NB4 (cell line): ENCODE measurements around the gene HSPA1L.
"Not testable (repeated sequence)": the region's sequence is repeated elsewhere in the genome, so short reads cannot be mapped to it uniquely, and the experiment has no call there.

ENCODE experiments used
- DNase-seq: peaks from one replicate; pipeline ENCODE4 v3.0.0; 2010; ENCODE audit warnings: low read depth
- H3K4me3 ChIP-seq: one replicate; pipeline ENCODE4 v1.5.1; 2011; ENCODE audit warnings: mild to moderate bottlenecking, low read depth, low read length, moderate library complexity
- CTCF ChIP-seq: IDR thresholded peaks from one replicate; pipeline ENCODE4 v1.5.1; 2012; ENCODE audit warnings: low read depth, low read length
- MAX ChIP-seq: IDR thresholded peaks from 2 replicates; pipeline ENCODE4 v1.6.1; 2011; ENCODE audit warnings: low read depth, low read length
- MYC ChIP-seq: IDR thresholded peaks from 2 replicates; pipeline ENCODE4 v1.6.1; 2011; ENCODE audit warnings: low read depth, low read length
- POLR2A ChIP-seq: IDR thresholded peaks from 2 replicates; pipeline ENCODE4 v1.6.1; 2011; ENCODE audit warnings: mild to moderate bottlenecking; ENCODE audit not compliant: insufficient read length; ENCODE audit errors: extremely low read depth

The HSPA1L gene

GRCh38 chr6:31847276-31847978 lies 32.3 kb upstream of the HSPA1L start:
- no peak overlapping the region for H3K4me3 ChIP-seq
- TF ChIP-seq MYC (no peak), MAX (no peak), POLR2A (no peak)

GRCh38 chr6:31844507-31844906 lies 29.4 kb upstream of the HSPA1L start:
- no peak for DNase-seq
- TF ChIP-seq POLR2A, result no peak
- TF ChIP-seq MAX, result no peak
- TF ChIP-seq CTCF, result no peak
- no peak for TF ChIP-seq MYC
- no peak overlapping the region for H3K4me3 ChIP-seq

More at GRCh38 chr6:31847276-31847978, 32.3 kb upstream of the HSPA1L start:
- DNase-seq, result no peak

- DNase-seq, result peak; percentile 41
- TF ChIP-seq MAX (no peak), POLR2A (no peak), CTCF (no peak), MYC (no peak)
- H3K4me3 ChIP-seq, result no peak overlapping the region
These were observed 27.0 kb upstream of the HSPA1L start for GRCh38 chr6:31842053-31842452.

GRCh38 chr6:31839779-31840126 lies 24.7 kb upstream of the HSPA1L start:
- not testable (repeated sequence) for DNase-seq, H3K4me3 ChIP-seq

GRCh38 chr6:31838968-31839367 lies 23.9 kb upstream of the HSPA1L start:
- no peak for TF ChIP-seq CTCF
- TF ChIP-seq MYC, result no peak
- TF ChIP-seq POLR2A, result no peak
- no peak for TF ChIP-seq MAX
- peak overlapping the region; percentile 98 for H3K4me3 ChIP-seq
- DNase-seq, result no peak

- not testable (repeated sequence) for DNase-seq
- H3K4me3 ChIP-seq, result peak overlapping the region; percentile 98
These were observed 23.1 kb upstream of the HSPA1L start for GRCh38 chr6:31838114-31838553.

- peak overlapping the region; percentile 98 for H3K4me3 ChIP-seq
- TF ChIP-seq MYC, result peak; percentile 30
- no peak for TF ChIP-seq POLR2A
- no peak for TF ChIP-seq CTCF
- peak; percentile 62 for DNase-seq
These were observed 22.5 kb upstream of the HSPA1L start for GRCh38 chr6:31837369-31838113.
